ENCODE measurements around the gene SSX3.
"Not testable (repeated sequence)": the region's sequence is repeated elsewhere in the genome, so short reads cannot be mapped to it uniquely, and the experiment has no call there.

DNA sequence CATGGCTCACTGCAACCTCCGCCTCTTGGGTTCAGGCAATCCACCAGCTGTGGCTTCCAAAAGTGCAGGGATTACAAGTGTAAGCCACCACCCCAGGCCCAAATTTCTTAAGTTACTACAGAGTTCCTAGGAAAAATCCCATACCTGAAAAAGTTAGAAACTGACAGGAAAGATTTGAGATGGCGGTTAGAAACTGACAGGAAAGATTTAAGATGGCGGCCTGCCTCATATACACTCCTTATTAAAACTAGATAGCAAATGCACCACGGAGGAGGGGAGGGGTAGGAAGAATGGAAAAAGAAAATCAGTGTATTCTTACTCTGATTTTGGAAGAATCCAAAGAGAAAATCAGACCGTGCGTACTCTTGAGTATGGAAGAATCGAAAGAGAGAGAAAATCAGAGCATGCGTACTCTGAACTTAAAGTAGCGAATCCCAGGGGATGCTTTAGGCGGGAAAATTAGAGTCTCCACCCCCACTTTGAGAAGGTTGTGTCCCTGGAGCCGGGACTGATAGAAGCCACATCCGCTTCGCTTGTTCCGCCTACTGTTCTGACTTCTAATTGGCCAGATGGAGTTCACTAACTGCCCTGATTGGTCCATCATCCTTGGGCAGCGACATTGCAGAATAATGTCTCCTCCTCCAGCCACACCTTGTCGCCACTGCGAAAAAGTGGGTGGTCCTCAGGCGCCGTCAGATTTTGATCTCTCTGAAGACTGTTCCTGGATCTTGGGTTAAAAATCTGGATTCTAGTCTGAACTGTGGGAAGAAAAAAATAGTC lies at the start of gene SSX3:
- TF ChIP-seq CTCF (IDR thresholded peaks at IDR 0.05); ZFX (IDR thresholded peaks at IDR 0.05; ENCODE audit: borderline replicate concordance): not testable (repeated sequence)

Data from 22Rv1 (cell line).